ENCODE measurements around the gene CCND2. TPM values are rescaled to one million over a fixed set of nuclear protein-coding genes. Genes with fewer than 3 reads are reported as not detected.

The CCND2 gene
- total and polyA plus RNA-seq, 2 of the 8 experiments (the other 6 are each of a cell fraction or from before 2014, with no cell fraction given): 41.7 to 223 TPM

GRCh38 chr12:4228122-4228580, 45.4 kb upstream of the CCND2 start:
- CTCF ChIA-PET (ENCODE audit: partially characterized antibody): interaction anchor here (0.6 to 3.0 kb wide), 25 partner anchors 9 to 264 kb away, joined by 3 to 13 read pairs (median 3); no protein-coding TSS in a partner anchor
- no peak overlapping the region for H2AK5ac ChIP-seq (ENCODE audit: low read depth, low read length)
- 41% methylated on average over 18 of the region's 18 CpGs; no CpG with 5 or more reads in 1 of the 2 experiments for WGBS, 2 experiments (ENCODE audit: extremely low coverage in 1 of 2, insufficient coverage in 1 of 2, insufficient read length in 1 of 2, insufficient replicate concordance in 2 of 2, low coverage in 1 of 2, low lambda C conversion rate in 2 of 2, missing lambda C conversion rate in 1 of 2)
- H2BK12ac ChIP-seq (ENCODE audit: low read depth, low read length): 0 out of 2 replicates have a peak overlapping the region, but pooled peaks have one; percentile 85
- H3K23ac ChIP-seq (ENCODE audit: insufficient read length): no peak overlapping the region
- peak overlapping the region; percentile 88; the same call in 1 of the 2 replicates for H3K18ac ChIP-seq (ENCODE audit: extremely low read depth, low read length)
- DNase-seq (ENCODE audit: low read depth in 1 of 2, low spot score in 2 of 2) (peak; percentile 29 to 73), FAIRE-seq (peak; percentile 82)
- no peak overlapping the region for H3K27ac ChIP-seq (ENCODE audit: low read depth, low read length)
- H3K9ac ChIP-seq (replicated peaks in 1 of 4; ENCODE audit: extremely low read depth in 1 of 4, low read depth in 3 of 4, low read length in 3 of 4): peak overlapping the region in 2 of 4 experiments; percentile 36 to 83; a peak in 4 of 7 replicates
- H3K23me2 ChIP-seq (ENCODE audit: low read depth, low read length): no peaks in the 10 kb centered on the region
- H3K79me2 ChIP-seq (ENCODE audit: control insufficient read depth in 1 of 2, insufficient read depth in 2 of 2, low read length in 2 of 2): no peaks in the 10 kb centered on the region; a peak in 1 of 4 replicates
- H3K27me3 ChIP-seq (replicated peaks in 1 of 4; ENCODE audit: control insufficient read depth in 3 of 4, extremely low read depth in 1 of 4, insufficient read depth in 3 of 4, low read length in 3 of 4): no peaks in the 10 kb centered on the region
- peak overlapping the region; percentile 57 to 80 for H3K4me2 ChIP-seq (ENCODE audit: insufficient read depth in 1 of 2, low read depth in 2 of 2, low read length in 2 of 2)
- H2AFZ ChIP-seq (ENCODE audit: low read length): peak overlapping the region; percentile 91
- no peaks in the 10 kb centered on the region for H4K20me1 ChIP-seq (replicated peaks in 1 of 2; ENCODE audit: control insufficient read depth in 1 of 2, insufficient read depth in 2 of 2, low read length in 2 of 2)
- no peaks in the 10 kb centered on the region; a peak in 3 of 7 replicates for H3K4me1 ChIP-seq (replicated peaks in 1 of 4; ENCODE audit: control insufficient read depth in 3 of 4, insufficient read depth in 4 of 4, low read length in 3 of 4)
- H3K4me3 ChIP-seq (ENCODE audit: extremely low read depth in 1 of 4, insufficient read depth in 2 of 4, low read depth in 3 of 4, low read length in 4 of 4): peak overlapping the region; percentile 23 to 67 (median 46); a peak in 6 of 8 replicates
- H3K79me1 ChIP-seq (ENCODE audit: low read depth, low read length): no peaks in the 10 kb centered on the region
- no peak overlapping the region for H3K56ac ChIP-seq (replicated peaks; ENCODE audit: insufficient read length, low read depth, low read length)
- H2BK5ac ChIP-seq (ENCODE audit: low read depth, low read length): peak overlapping the region; percentile 79
- 0 out of 2 replicates have a peak overlapping the region, but pooled peaks have one; percentile 32 for H2BK15ac ChIP-seq (ENCODE audit: low read length)
- H3K9me3 ChIP-seq (ENCODE audit: insufficient read depth in 2 of 2, low read depth in 1 of 2, low read length in 1 of 2): no peaks in the 10 kb centered on the region
- peak overlapping the region; percentile 13 for H2BK120ac ChIP-seq (replicated peaks; ENCODE audit: low read depth, low read length)
- H4K91ac ChIP-seq (replicated peaks; ENCODE audit: insufficient read length, low read length): no peak overlapping the region
- H4K5ac ChIP-seq (ENCODE audit: insufficient read length, low read depth, low read length): peak overlapping the region; percentile 70
- H2BK20ac ChIP-seq (ENCODE audit: low read length): no peak overlapping the region
- POLR2A ChIA-PET (ENCODE audit: partially characterized antibody): interaction anchor here (0.7 to 2.1 kb wide), 20 partner anchors 9 to 132 kb away, joined by 3 to 19 read pairs (median 4); no protein-coding TSS in a partner anchor
- no peak overlapping the region for H3K4ac ChIP-seq (replicated peaks; ENCODE audit: insufficient read length, low read depth, low read length)
- H3K14ac ChIP-seq (ENCODE audit: insufficient read length): no peak overlapping the region
- H4K8ac ChIP-seq (ENCODE audit: extremely low read depth, insufficient read depth, low read length): peak overlapping the region; percentile 69; the same call in 1 of the 2 replicates
- peaks cover 0 to 3% (median 0%) of the 10 kb centered on the region in 4 experiments; a peak in 3 of 8 replicates for H3K36me3 ChIP-seq (ENCODE audit: control insufficient read depth in 2 of 4, insufficient read depth in 4 of 4, low read length in 3 of 4)
- TF ChIP-seq RAD21 (IDR thresholded peaks at IDR 0.05 in 1 of 2, conservative IDR thresholded peaks at IDR 0.05 in 1 of 2; ENCODE audit: low read depth in 2 of 2, low read length in 2 of 2) (peak; percentile 35 to 59), SRF (IDR thresholded peaks at IDR 0.05; ENCODE audit: low read depth, low read length) (no peak), ZNF274 (IDR thresholded peaks at IDR 0.05; ENCODE audit: borderline replicate concordance, extremely low read depth, low read length) (no peak), KDM1A (IDR thresholded peaks at IDR 0.05; ENCODE audit: borderline replicate concordance, low read length) (no peak), EZH2 (IDR thresholded peaks at IDR 0.05; ENCODE audit: low read depth, low read length, severe bottlenecking) (no peak), CBX5 (IDR thresholded peaks at IDR 0.05; ENCODE audit: low read depth, low read length) (no peak), E2F6 (IDR thresholded peaks at IDR 0.05) (peak; percentile 82), POLR2A (IDR thresholded peaks at IDR 0.05; ENCODE audit: control extremely low read depth in 1 of 2, low read depth in 2 of 2, low read length in 2 of 2) (peak in 1 of 2 experiments; percentile 66; a peak in 1 of 3 replicates)
- TF ChIP-seq, protein P1, sequence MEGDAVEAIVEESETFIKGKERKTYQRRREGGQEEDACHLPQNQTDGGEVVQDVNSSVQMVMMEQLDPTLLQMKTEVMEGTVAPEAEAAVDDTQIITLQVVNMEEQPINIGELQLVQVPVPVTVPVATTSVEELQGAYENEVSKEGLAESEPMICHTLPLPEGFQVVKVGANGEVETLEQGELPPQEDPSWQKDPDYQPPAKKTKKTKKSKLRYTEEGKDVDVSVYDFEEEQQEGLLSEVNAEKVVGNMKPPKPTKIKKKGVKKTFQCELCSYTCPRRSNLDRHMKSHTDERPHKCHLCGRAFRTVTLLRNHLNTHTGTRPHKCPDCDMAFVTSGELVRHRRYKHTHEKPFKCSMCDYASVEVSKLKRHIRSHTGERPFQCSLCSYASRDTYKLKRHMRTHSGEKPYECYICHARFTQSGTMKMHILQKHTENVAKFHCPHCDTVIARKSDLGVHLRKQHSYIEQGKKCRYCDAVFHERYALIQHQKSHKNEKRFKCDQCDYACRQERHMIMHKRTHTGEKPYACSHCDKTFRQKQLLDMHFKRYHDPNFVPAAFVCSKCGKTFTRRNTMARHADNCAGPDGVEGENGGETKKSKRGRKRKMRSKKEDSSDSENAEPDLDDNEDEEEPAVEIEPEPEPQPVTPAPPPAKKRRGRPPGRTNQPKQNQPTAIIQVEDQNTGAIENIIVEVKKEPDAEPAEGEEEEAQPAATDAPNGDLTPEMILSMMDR (IDR thresholded peaks at IDR 0.05; ENCODE audit: control extremely low read depth in 1 of 3, insufficient read depth in 1 of 3, low read depth in 1 of 3, low read length in 3 of 3): peak; percentile 34 to 48 (median 48)
